Mucosa of rectum (tissue), 2 donors: ENCODE data around the gene WARS2.
"Not testable (repeated sequence)": the region's sequence is repeated elsewhere in the genome, so short reads cannot be mapped to it uniquely, and the experiment has no call there.

Experiments used
- H3K27ac ChIP-seq, 2 donors: one replicate each; pipeline ENCODE4 v1.7.0; 2013; ENCODE audit warnings: inconsistent platforms in 2 of 2, low read depth in 2 of 2, low read length in 2 of 2
- H3K27me3 ChIP-seq, 2 donors: one replicate each; pipeline ENCODE4 v1.7.0; 2013; ENCODE audit warnings: low read length in 2 of 2; ENCODE audit not compliant: control insufficient read depth in 2 of 2, insufficient read depth in 2 of 2
- H3K36me3 ChIP-seq, 2 donors: one replicate each; pipeline ENCODE4 v1.7.0; 2013; ENCODE audit warnings: low read length in 2 of 2; ENCODE audit not compliant: control insufficient read depth in 2 of 2, insufficient read depth in 2 of 2
- H3K4me1 ChIP-seq, 2 donors: one replicate each; pipeline ENCODE4 v1.7.0; 2013; ENCODE audit warnings: low read length in 2 of 2, mild to moderate bottlenecking in 1 of 2; ENCODE audit not compliant: control insufficient read depth in 2 of 2, insufficient read depth in 2 of 2
- H3K4me3 ChIP-seq, 2 donors: one replicate each; pipeline ENCODE4 v1.7.0; 2013; ENCODE audit warnings: low read length in 2 of 2
- H3K9ac ChIP-seq, 2 donors: one replicate each; pipeline ENCODE4 v1.7.0; 2013; ENCODE audit warnings: low read length in 2 of 2, low read depth in 1 of 2, mild to moderate bottlenecking in 1 of 2
- H3K9me3 ChIP-seq, 2 donors: one replicate each; pipeline ENCODE4 v1.7.0; 2013; ENCODE audit warnings: low read length in 2 of 2; ENCODE audit not compliant: control insufficient read depth in 2 of 2
- donor health status: healthy.
- donor health status: Normal muscosa, but diverticular disease.

Gene WARS2

GRCh38 chr1:119141660-119142059 lies 1.2 kb upstream of the WARS2 start:
- Histone ChIP-seq H3K4me1 (peaks cover 8 to 14% of the 10 kb centered on the region in 2 donors), H3K9me3 (no peaks in the 10 kb centered on the region), H3K4me3 (peak overlapping the region; percentile 85 to 94), H3K27ac (no peak overlapping the region), H3K36me3 (no peaks in the 10 kb centered on the region), H3K27me3 (no peaks in the 10 kb centered on the region), H3K9ac (no peak overlapping the region)

DNA sequence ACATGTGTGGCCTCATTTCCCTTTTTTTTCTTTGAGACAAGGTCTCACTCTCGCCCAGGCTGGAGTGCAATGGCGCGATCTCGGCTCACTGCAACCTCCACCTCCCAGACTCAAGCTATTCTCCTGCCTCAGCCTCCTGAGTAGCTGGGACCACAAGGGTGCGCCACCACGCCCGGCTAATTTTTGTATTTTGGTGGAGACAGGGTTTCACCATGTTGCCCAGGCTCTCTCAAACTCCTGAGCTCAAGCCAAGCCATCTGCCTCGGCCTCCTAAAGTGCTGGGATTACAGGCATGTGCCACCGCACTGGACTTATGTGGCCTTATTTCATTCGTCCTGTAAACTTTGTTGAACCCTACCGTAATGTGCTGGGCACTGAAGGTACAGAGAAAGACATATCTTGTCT lies 569 bp upstream of the WARS2 start:
- no peaks in the 10 kb centered on the region for H3K9me3 ChIP-seq
- H3K4me3 ChIP-seq = peak overlapping the region; percentile 85 to 94
- H3K4me1 ChIP-seq = peaks cover 8 to 14% of the 10 kb centered on the region in 2 donors
- no peaks in the 10 kb centered on the region for H3K36me3 ChIP-seq
- H3K27me3 ChIP-seq = no peaks in the 10 kb centered on the region
- peak overlapping the region; percentile 97 to 98 for H3K27ac ChIP-seq
- H3K9ac ChIP-seq = peak overlapping the region; percentile 92 to 99

- Histone ChIP-seq H3K4me1 (peaks cover 8 to 14% of the 10 kb centered on the region in 2 donors), H3K27me3 (no peaks in the 10 kb centered on the region), H3K9ac (peak overlapping the region; percentile 92 to 99), H3K4me3 (peak overlapping the region; percentile 85 to 94), H3K36me3 (no peaks in the 10 kb centered on the region), H3K9me3 (no peaks in the 10 kb centered on the region), H3K27ac (peak overlapping the region; percentile 97 to 98)
Observed at GRCh38 chr1:119139857-119140176, 636 bp downstream of the WARS2 start.

GRCh38 chr1:119139403-119139802 lies 1.1 kb downstream of the WARS2 start:
- H3K36me3 ChIP-seq = no peaks in the 10 kb centered on the region
- peaks cover 8 to 14% of the 10 kb centered on the region in 2 donors for H3K4me1 ChIP-seq
- H3K9ac ChIP-seq = peak overlapping the region; percentile 92 to 99
- peak overlapping the region; percentile 97 to 98 for H3K27ac ChIP-seq
- peak overlapping the region; percentile 85 to 94 for H3K4me3 ChIP-seq
- H3K27me3 ChIP-seq = no peaks in the 10 kb centered on the region
- H3K9me3 ChIP-seq = no peaks in the 10 kb centered on the region

DNA sequence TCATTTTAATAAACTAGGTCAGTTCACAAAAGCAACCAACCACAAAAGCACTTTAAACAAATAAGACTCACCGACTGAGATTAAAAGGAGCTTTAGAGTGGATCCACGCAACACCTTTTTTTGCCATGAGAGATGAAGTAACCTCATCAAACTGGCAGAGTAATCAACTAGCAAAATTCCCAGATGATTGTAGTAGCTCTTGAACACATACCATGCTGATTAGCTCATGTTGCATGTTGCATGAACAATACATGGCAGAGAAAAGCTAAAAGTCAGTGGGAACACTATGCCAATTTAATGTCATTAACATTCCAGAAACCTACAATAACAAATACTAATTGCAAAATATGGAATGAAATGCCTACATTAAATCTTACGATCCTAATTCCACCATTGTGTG lies 4.1 kb downstream of the WARS2 start:
- H3K4me1 ChIP-seq = peaks cover 8 to 14% of the 10 kb centered on the region in 2 donors
- H3K27me3 ChIP-seq = no peaks in the 10 kb centered on the region
- no peak overlapping the region for H3K9ac ChIP-seq
- no peak overlapping the region for H3K27ac ChIP-seq
- no peak overlapping the region for H3K4me3 ChIP-seq
- H3K9me3 ChIP-seq = no peaks in the 10 kb centered on the region
- H3K36me3 ChIP-seq = peaks cover 0 to 3% of the 10 kb centered on the region in 2 donors

DNA sequence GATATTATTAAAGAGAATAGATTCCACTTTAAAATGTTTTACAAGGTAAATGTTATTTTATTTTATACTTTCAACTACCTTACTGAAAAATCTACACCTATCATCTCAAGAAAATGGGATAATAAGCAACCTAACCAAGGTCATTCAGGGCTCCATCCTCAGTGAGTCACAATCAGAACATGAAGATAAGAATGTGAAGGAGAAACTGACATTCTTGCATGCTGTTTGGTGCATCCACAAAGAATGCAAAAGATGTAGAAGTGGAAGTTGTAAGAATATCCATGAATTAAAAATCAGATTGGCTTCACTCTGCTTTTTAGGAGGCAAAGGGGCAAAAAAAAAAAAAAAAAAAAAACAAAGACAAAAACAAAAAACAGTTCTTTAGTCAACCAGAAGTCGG lies 6.5 kb downstream of the WARS2 start:
- H3K9me3 ChIP-seq = no peaks in the 10 kb centered on the region
- no peaks in the 10 kb centered on the region for H3K4me1 ChIP-seq
- H3K27ac ChIP-seq = no peak overlapping the region
- no peak overlapping the region for H3K4me3 ChIP-seq
- H3K27me3 ChIP-seq = no peaks in the 10 kb centered on the region
- peaks cover 0 to 3% of the 10 kb centered on the region in 2 donors for H3K36me3 ChIP-seq
- H3K9ac ChIP-seq = no peak overlapping the region

- Histone ChIP-seq H3K4me1 (no peaks in the 10 kb centered on the region), H3K36me3 (peaks cover 0 to 3% of the 10 kb centered on the region in 2 donors), H3K27ac (no peak overlapping the region), H3K27me3 (no peaks in the 10 kb centered on the region), H3K9me3 (no peaks in the 10 kb centered on the region), H3K9ac (no peak overlapping the region), H3K4me3 (no peak overlapping the region)
Observed at GRCh38 chr1:119132179-119132578, 8.3 kb downstream of the WARS2 start.

- H3K4me3 ChIP-seq = no peak overlapping the region
- H3K27me3 ChIP-seq = no peaks in the 10 kb centered on the region
- no peaks in the 10 kb centered on the region for H3K9me3 ChIP-seq
- H3K36me3 ChIP-seq = no peaks in the 10 kb centered on the region
- no peaks in the 10 kb centered on the region for H3K4me1 ChIP-seq
- H3K27ac ChIP-seq = no peak overlapping the region
- no peak overlapping the region for H3K9ac ChIP-seq
Observed at GRCh38 chr1:119125874-119126273, 14.6 kb downstream of the WARS2 start.

- no peak overlapping the region for H3K4me3 ChIP-seq
- no peaks in the 10 kb centered on the region for H3K4me1 ChIP-seq
- H3K27me3 ChIP-seq = no peaks in the 10 kb centered on the region
- no peaks in the 10 kb centered on the region for H3K9me3 ChIP-seq
- no peaks in the 10 kb centered on the region for H3K36me3 ChIP-seq
- H3K9ac ChIP-seq = no peak overlapping the region
- no peak overlapping the region for H3K27ac ChIP-seq
Observed at GRCh38 chr1:119124764-119125163, 15.7 kb downstream of the WARS2 start.

DNA sequence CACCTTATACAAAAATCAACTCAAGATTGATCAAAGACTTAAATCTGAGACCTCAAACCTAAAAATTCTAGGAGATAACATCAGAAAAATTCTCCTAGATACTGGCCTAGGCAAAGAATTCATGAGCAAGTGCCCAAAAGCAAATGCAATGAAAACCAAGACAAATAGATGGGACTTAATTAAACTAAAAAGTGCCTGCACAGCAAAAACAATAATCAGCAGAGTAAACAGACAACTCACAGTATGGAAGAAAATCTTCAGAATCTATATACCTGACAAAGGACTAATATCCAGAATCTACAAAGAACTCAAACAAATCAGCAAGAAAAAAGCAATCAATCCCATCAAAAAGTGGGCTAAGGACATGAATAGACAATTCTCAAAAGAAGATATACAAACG lies 18.6 kb downstream of the WARS2 start:
- H3K4me3 ChIP-seq, H3K27ac ChIP-seq, H3K36me3 ChIP-seq, H3K27me3 ChIP-seq, H3K4me1 ChIP-seq, H3K9ac ChIP-seq, H3K9me3 ChIP-seq: not testable (repeated sequence)

DNA sequence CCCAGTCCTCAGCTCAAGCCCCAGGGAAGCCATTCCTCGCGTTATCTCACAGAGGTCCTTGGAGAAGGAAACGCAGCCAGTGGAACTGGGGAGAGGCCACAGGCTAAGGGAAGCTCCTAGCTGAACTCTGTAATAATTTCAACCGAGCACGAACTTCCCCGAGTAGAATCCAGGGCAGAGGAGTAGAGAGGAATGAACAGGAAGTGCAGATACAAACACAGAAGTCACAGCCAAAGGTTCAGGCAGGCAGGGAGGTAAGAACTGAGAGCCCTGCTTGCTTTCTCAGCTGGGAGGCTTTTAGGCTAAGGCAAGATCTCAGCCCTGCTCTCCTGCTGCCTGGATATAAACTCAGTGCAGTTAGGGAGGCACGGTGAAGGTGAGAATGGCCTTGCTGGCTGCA lies 23.7 kb downstream of the WARS2 start:
- H3K9me3 ChIP-seq = no peaks in the 10 kb centered on the region
- no peaks in the 10 kb centered on the region for H3K27me3 ChIP-seq
- peak overlapping the region in 1 of 2 donors; percentile 34 for H3K27ac ChIP-seq
- no peak overlapping the region for H3K4me3 ChIP-seq
- no peaks in the 10 kb centered on the region for H3K36me3 ChIP-seq
- H3K9ac ChIP-seq = no peak overlapping the region
- peaks cover 0 to 3% of the 10 kb centered on the region in 2 donors for H3K4me1 ChIP-seq
